ENCODE data around the gene UPK1B. TPM values are rescaled to one million over a fixed set of nuclear protein-coding genes. Genes with fewer than 3 reads are reported as not detected.

The UPK1B gene
- total and polyA plus RNA-seq, 8 donors: 0.46 to 61.1 (median 2.3) TPM; not detected in 4

GRCh38 chr3:119227070-119227850 lies 53.9 kb downstream of the UPK1B start:
- no peak for DNase-seq
- Histone ChIP-seq H3K4me1 (peaks cover 0 to 7% (median 0%) of the 10 kb centered on the region in 4 donors), H3K9me3 (no peaks in the 10 kb centered on the region), H3K4me3 (no peak overlapping the region), H3K27me3 (no peaks in the 10 kb centered on the region), H3K27ac (no peak overlapping the region), H3K36me3 (peaks cover 40 to 94% (median 89%) of the 10 kb centered on the region in 4 donors)
- 61 to 79% (median 67%) methylated on average over 6 of the region's 6 CpGs for WGBS, 5 donors
- no peak for TF ChIP-seq POLR2A (IDR thresholded peaks at IDR 0.05)
- TF ChIP-seq POLR2AphosphoS5 (IDR thresholded peaks at IDR 0.05): no peak
- no peak for TF ChIP-seq EP300 (IDR thresholded peaks at IDR 0.05)
- TF ChIP-seq CTCF (IDR thresholded peaks at IDR 0.05): no peak
- intact Hi-C loops (cut with DNase I; ENCODE audit: low total_unique reads): no loop called here

GRCh38 chr3:119228373-119229145 lies 55.2 kb downstream of the UPK1B start:
- Histone ChIP-seq H3K27ac (no peak overlapping the region), H3K4me1 (peaks cover 0 to 7% (median 0%) of the 10 kb centered on the region in 4 donors)
- 87 to 94% (median 88%) methylated on average over 2 of the region's 2 CpGs for WGBS, 5 donors

GRCh38 chr3:119229190-119229589 lies 55.8 kb downstream of the UPK1B start:
- 70 to 97% (median 84%) methylated on average over 7 of the region's 7 CpGs for WGBS, 5 donors
- H3K36me3 ChIP-seq: peaks cover 27 to 94% (median 89%) of the 10 kb centered on the region in 4 donors
- TF ChIP-seq CTCF (IDR thresholded peaks at IDR 0.05): no peak
- no peak for TF ChIP-seq POLR2A (IDR thresholded peaks at IDR 0.05)
- TF ChIP-seq POLR2AphosphoS5 (IDR thresholded peaks at IDR 0.05): no peak
- TF ChIP-seq EP300 (IDR thresholded peaks at IDR 0.05): no peak

More at GRCh38 chr3:119228373-119229145, 55.2 kb downstream of the UPK1B start:
- Histone ChIP-seq H3K36me3 (peaks cover 32 to 94% (median 89%) of the 10 kb centered on the region in 4 donors), H3K4me3 (no peak overlapping the region), H3K27me3 (no peaks in the 10 kb centered on the region), H3K9me3 (no peaks in the 10 kb centered on the region)
- TF ChIP-seq CTCF (IDR thresholded peaks at IDR 0.05) (no peak), EP300 (IDR thresholded peaks at IDR 0.05) (no peak), POLR2AphosphoS5 (IDR thresholded peaks at IDR 0.05) (no peak), POLR2A (IDR thresholded peaks at IDR 0.05) (no peak)
- no peak for DNase-seq
- intact Hi-C loops (cut with DNase I; ENCODE audit: low total_unique reads): no loop called here

GRCh38 chr3:119230071-119230470 lies 56.7 kb downstream of the UPK1B start:
- Histone ChIP-seq H3K4me3 (no peak overlapping the region), H3K27me3 (no peaks in the 10 kb centered on the region), H3K36me3 (peaks cover 33 to 94% (median 88%) of the 10 kb centered on the region in 4 donors), H3K9me3 (no peaks in the 10 kb centered on the region), H3K4me1 (peaks cover 0 to 7% (median 1%) of the 10 kb centered on the region in 4 donors), H3K27ac (no peak overlapping the region)
- 94 to 99% (median 96%) methylated on average over 7 of the region's 7 CpGs for WGBS, 5 donors
- intact Hi-C loops (cut with DNase I; ENCODE audit: low total_unique reads): no loop called here
- no peak for DNase-seq
- TF ChIP-seq EP300 (IDR thresholded peaks at IDR 0.05) (no peak), POLR2A (IDR thresholded peaks at IDR 0.05) (no peak), CTCF (IDR thresholded peaks at IDR 0.05) (no peak), POLR2AphosphoS5 (IDR thresholded peaks at IDR 0.05) (no peak)

More at GRCh38 chr3:119229190-119229589, 55.8 kb downstream of the UPK1B start:
- DNase-seq: no peak
- intact Hi-C loops (cut with DNase I; ENCODE audit: low total_unique reads): no loop called here
- no peak overlapping the region for H3K4me3 ChIP-seq
- no peaks in the 10 kb centered on the region for H3K9me3 ChIP-seq
- H3K27me3 ChIP-seq: no peaks in the 10 kb centered on the region
- no peak overlapping the region for H3K27ac ChIP-seq
- peaks cover 0 to 7% (median 0%) of the 10 kb centered on the region in 4 donors for H3K4me1 ChIP-seq
